ENCODE data around the gene C19orf47.
"Not testable (repeated sequence)": the region's sequence is repeated elsewhere in the genome, so short reads cannot be mapped to it uniquely, and the experiment has no call there.

Gene C19orf47

DNA sequence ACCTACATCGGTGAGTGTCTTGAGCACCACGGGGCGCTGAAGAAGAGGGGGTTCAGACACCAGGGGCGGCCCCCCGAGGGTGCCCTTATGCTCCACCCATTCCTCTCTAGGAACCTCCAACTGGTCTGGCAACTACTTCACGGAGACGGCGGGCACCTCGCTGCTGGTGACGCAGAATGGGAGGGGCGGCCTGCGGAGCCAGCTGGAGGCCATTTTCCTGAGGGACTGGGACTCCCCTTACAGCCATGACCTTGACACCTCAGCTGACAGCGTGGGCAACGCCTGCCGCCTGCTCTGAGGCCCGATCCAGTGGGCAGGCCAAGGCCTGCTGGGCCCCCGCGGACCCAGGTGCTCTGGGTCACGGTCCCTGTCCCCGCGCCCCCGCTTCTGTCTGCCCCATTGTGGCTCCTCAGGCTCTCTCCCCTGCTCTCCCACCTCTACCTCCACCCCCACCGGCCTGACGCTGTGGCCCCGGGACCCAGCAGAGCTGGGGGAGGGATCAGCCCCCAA lies 29.7 kb upstream of the C19orf47 start:
- no peak for FAIRE-seq
- no peak for DNase-seq (ENCODE audit: low spot score)

DNA sequence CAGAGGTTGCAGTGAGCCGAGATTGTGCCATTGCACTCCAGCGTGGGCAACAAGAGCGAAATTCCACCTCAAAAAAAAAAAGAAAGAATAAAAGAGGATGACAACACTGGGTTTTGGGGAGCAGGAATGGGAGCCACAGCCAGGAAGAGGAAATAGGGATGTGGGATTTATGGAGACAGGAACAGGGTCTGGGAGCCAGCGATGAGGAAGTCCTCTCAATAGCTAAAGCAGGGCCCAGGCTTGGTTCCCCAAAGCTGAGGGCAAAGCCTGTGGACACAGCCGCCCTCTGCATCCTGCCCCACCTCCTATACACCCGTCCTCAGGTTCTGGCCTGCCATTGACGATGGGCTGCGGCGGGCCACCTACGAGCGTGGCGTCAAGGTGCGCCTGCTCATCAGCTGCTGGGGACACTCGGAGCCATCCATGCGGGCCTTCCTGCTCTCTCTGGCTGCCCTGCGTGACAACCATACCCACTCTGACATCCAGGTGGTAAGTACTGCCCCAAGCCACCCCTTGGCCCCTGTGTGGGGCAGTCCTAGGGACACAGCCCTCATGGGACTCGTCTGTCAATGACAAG lies 28.2 kb upstream of the C19orf47 start:
- FAIRE-seq = no peak

DNA sequence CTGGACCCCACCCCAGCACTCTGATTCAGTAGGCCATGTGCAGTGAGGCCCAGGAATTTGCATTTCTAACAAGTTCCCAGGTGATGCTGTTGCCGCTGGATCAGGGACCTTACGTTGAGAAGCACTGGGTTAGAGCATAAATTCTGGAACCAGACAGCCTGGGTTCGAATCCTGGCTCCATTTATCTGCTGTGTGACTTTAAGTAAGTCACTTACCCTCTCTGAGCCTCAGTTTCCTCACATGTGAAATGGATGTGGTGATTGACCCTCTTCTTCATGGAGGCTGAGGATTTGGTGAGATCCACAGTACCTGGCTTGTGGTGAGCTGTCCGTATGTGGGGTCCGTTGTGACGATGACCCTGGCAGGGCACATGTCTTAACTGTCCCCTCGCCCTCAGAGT lies 25.9 kb upstream of the C19orf47 start:
- DNase-seq (ENCODE audit: low spot score) = no peak
- FAIRE-seq = no peak

More for the DNA sequence above, 28.2 kb upstream of the C19orf47 start:
- no peak for DNase-seq (ENCODE audit: low spot score)

DNA sequence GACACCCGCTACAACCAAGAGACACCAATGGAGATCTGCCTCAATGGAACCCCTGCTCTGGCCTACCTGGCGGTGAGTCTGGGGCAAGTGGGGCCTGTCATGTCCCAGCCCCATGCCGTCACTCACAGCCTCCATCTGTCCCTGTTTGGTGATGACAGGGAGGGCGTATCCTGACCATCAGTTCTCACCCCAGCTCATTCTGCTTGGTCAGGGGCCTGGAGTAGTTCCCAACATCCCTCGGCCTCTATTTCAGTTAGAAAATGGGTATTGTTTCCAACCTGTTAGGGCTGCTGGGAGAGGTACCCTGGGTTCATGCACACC lies 23.6 kb upstream of the C19orf47 start:
- DNase-seq (ENCODE audit: low spot score) = no peak
- no peak for FAIRE-seq

DNA sequence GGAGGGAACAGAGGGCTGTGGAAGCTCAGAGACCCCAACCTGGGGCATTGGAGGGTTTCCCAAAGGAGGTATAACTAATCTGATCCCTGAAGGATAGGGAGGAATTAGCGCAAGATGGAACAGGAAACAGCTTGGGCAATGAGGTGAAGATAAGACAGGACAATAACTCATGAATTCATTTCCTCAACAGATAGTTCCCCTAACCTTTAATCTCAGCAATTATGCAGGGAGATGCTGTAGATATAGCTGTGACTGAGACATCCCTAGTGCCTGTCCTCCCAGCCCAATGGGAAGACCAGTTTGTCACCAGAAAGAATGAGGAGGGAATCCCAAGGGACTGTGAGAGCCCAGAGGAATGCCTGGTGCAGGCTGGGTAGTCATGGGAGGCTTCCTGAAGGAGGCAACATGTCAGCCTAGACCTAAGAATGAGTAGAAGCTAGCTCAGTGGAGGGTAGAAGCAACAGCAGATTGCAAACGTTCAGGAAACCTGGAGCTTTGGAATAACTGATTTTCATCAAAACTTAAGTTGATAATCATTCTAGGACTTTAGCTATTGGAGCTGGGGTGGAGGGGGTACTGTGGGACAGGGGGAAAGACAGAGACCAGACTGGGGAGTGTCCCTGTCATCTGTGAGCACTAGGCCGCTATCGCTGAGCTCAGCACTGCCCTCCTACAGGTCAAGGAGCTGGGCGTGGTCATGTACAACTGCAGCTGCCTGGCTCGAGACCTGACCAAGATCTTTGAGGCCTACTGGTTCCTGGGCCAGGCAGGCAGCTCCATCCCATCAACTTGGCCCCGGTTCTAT lies 23.0 kb upstream of the C19orf47 start:
- FAIRE-seq = no peak
- DNase-seq (ENCODE audit: low spot score) = no peak

DNA sequence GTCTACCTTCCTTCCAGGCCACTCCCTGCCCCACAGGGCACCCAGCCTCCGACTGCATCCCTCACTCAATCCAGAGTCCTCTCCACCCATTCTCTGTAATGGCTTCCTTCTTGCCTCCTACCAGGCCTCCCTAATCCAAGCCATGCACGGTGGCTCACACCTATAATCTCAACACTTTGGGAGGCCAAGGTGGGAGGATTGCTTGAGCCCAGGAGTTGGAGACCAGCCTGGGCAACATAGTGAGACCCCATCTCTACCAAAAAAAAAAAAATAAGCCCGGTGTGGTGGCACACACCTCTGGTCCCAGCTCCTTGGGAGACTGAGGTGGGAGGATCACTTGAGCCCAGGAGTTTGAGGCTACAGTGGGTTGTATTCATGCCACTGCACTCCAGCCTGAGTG lies 22.1 kb upstream of the C19orf47 start:
- FAIRE-seq = not testable (repeated sequence)

DNA sequence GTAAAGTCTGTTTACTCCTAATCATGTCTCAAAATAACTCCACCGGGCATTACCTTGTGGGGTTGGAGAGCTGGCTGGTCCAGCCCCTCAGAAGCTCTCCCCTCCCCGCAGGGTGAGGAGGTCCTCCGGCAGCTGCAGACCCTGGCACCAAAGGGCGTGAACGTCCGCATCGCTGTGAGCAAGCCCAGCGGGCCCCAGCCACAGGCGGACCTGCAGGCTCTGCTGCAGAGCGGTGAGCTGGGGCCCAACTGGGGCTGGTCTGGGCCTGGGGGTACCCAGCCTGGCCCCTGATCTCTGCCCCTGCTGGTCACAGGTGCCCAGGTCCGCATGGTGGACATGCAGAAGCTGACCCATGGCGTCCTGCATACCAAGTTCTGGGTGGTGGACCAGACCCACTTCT lies 21.6 kb upstream of the C19orf47 start:
- DNase-seq (ENCODE audit: low spot score) = no peak
- FAIRE-seq = no peak

More for the DNA sequence above, 22.1 kb upstream of the C19orf47 start:
- not testable (repeated sequence) for DNase-seq (ENCODE audit: low spot score)

DNA sequence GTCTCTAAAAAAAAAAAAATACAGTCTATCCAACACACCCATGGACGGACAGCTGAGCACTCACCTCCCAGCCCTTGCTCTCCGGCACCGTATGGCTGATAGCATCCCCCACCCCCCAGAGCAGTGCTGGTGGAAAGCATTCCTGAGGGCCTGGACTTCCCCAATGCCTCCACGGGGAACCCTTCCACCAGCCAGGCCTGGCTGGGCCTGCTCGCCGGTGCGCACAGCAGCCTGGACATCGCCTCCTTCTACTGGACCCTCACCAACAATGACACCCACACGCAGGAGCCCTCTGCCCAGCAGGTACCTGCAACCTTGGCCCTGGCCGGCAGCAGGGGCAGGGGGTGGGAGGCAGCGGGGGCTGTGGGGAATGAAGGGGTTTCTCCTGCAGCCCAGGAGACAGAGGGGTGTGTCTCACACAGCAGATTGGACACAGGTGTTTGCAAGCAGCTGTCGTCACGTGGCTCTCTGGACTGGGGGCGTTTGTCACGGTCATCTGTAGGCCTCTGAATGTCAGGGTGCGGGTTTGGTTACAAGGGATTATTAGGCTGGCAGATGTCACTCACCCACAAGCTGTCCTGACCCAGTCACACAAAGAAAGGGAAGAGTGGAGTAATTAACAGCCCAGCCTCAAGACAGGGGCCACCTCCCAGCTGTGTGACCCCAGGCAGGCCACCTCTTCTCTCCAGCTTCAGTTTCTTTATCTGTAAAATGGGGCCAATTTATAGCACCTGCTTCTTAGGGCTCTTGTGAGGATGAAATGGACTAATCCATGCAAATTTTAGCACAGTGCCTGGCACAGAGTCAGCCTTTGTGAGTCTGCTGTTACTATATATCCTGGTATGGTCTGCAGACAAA lies 19.6 kb upstream of the C19orf47 start:
- DNase-seq (ENCODE audit: low spot score) (no peak), FAIRE-seq (no peak)

DNA sequence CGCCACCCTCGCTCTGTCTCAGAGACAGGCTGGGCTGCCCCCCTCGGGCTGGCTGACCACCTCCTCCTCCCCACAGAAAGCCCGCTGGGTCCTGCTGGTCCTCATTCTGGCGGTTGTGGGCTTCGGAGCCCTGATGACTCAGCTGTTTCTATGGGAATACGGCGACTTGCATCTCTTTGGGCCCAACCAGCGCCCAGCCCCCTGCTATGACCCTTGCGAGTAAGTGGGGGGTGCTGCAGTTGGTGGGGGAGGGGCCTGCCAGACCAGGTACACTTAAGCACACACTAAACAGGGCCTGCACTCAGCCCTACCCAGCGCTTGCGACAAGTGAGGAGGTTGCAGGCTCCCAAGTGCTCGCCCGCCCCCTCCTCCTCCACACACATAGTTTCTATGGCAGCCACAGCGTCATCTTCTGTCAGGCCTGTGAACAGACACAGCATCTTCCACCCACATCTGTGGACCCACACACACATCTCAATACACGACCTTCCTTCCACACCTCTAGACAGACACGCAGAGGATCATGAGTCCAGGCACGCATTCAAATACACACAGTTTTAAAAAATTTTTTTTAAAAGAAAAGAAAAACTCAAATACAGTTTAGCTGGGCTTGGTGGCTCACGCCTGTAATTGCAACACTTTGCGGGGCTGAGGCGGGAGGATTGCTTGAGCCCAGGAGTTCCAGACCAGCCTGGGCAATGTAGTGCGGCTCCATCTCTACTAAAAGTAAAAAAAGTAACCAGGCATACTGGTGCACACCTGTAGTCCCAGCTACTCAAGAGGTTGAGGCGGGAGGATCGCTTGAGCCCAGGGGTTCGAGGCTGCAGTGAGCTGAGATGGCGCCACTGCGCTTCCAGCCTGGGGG lies 18.7 kb upstream of the C19orf47 start:
- DNase-seq (ENCODE audit: low spot score) = no peak
- no peak for FAIRE-seq

DNA sequence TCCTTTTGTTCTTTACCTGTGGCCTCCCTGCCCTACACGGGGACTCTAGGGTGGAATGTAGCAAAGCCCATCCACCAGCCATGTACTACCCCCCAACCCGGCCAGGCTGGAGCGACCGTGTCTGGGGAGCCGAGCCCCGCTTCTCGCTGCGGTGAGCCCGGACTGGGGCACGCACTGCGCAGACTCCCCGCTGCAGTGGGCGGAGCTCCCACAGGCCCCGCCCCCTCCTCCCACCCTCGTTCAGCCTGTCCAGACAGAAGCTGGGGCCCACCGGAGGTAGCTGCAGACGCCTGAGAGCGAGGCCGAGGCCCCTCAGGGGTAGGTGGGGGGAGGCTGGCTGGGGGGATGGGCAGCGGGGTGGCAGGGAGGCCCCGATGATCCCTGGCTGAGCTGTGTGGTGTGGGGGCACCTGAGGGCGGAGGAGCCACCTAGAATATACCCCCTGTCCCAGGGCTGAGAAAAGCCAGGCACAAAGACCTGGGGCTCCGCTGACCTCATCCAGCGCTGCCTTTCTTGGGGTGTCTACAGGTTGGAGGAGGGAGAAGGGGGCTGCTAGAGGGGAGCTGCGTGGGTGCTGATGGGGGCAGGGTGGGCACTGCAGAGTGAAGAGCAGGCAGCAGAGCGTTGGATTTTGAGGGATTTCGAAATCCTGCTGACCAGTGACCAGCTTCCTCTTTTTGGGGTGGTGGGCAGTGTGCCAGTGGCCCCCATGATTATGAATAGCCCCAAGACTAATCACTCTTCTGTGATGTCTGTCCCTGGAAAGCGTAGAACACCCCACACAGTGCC lies 17.6 kb upstream of the C19orf47 start:
- FAIRE-seq (no peak), DNase-seq (ENCODE audit: low spot score) (no peak)

DNA sequence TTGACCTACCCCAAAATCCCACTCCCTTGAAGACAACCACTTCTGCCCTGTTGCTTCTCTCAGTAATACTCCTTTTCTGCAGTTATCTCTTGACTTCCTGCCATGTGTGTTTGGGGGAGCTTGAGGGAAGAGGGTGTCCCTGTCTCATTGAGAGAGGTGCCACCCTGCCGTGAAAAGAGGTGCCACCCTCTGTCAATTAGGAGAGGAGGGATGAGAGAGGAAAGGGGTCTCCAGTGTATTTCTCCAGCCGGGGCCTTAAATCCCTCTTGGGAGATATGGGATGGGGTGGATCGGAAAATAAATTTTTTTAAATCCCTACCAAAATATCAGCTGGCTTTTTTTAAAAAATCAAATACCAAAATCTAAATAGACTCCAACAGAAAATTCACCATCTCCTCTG lies 16.8 kb upstream of the C19orf47 start:
- DNase-seq (ENCODE audit: low spot score) (no peak), FAIRE-seq (no peak)

DNA sequence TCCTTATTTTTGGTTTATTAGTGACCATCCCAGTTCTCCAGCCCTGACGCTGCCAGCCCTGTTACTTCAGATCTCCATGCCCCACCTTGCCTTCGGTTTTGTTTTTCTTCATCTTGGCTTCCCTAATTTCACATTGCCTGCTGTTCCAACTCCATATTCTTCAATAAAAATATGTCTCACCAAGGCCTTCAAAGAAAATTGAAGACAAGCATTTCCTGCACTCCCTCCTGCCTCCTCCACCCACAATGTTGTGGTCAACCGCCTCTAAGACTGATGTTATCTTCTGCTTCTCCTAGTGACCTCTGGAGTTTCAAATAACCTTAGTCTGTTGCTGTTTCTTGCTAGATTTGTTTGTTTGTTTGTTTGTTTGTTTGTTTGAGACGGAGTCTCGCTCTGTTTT lies 14.9 kb upstream of the C19orf47 start:
- FAIRE-seq (no peak), DNase-seq (ENCODE audit: low spot score) (no peak)

DNA sequence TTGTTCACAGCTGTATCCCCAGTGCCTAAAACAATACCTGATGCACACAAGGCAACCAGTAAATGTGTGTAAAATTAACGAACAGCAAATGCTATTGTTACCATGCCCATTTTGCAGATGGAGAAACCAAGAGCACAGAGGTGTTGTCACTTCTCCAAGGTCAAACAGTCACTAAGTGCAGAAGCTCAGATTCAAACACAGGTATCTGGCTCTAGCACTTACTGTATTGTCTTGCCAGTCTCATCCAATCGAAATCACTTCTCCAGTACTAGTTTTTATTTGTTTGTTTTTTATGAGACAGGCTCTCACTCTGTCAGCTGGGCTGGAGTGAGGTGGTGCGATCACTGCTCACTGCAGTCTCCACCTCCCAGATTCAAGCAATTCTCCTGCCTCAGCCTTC lies 14.0 kb upstream of the C19orf47 start:
- FAIRE-seq (no peak), DNase-seq (ENCODE audit: low spot score) (no peak)

DNA sequence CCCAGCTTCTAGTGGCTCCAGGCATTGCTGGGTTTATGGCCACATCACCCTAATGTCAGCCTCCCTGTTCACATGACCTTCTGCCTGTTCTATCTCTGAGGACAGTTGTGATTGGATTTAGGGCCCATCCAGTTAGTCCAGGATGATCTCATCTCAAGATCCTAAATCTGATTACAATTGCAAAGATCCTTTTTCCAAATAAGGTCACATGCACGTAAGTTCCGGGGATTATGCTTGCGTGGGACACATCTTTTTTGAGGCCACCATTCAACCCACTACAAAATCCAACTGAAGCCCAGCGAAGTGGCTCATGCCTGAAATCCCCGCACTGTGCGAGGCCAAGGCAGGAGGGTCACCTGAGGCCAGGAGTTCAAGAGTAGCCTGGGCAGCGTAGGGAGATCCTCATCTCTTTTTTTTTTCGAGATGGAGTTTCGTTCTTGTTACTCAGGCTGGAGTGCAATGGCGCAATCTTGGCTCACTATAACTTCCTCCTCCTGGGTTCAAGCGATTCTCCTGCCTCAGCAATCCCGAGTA lies 12.6 kb upstream of the C19orf47 start:
- no peak for DNase-seq (ENCODE audit: low spot score)

DNA sequence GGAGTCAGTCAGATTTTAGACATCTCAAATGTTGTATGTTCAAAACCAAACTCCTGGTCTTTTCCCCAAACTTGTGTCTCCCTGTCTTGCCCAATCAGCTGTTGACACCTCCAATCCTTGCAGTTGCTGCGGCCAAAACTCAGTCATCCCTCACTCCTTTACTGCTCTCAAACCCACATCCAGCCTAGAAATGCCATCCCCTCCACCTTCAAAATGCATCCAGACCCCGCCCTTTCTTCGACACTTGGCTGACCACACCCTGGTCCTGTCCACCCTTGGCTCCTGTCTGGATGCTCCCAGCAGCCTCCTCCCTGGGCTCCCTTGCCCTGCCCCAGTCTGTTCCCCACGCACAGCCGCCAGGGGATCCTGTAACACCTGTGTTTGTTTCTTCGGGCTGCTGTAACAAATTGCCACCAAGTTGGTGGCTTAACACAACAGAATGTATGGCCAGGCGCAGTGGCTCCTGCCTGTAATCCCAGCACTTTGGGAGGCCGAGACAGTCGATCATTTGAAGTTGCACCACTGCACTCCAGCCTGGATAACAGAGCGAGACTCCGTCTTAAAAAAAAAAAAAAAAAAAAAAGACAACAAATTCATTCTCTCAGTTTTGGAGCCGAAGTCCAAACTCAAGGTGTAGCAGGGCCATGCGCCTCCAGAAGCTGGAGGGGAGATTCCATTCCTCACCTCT lies 12.0 kb upstream of the C19orf47 start:
- DNase-seq (ENCODE audit: low spot score) = no peak
- FAIRE-seq = no peak

More for the DNA sequence above, 12.6 kb upstream of the C19orf47 start:
- FAIRE-seq = no peak

DNA sequence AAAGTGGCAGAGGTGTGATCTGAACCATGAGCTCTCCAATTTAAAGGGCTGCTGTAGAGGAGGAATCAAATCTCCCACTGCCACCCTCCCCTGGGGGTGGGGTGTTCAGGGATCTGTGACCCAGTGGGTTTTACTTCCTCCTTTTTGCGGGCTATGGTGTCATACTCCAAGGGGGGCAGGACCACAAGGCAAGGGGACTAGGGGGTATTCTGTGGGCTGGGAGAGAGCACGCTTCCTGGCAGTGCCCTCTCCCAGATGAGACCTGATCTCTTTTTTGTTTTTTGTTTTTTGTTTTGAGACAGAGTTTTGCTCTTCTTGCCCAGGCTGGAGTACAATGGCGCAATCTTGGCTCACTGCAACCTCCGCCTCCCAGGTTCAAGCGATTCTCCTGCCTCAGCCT lies 10.6 kb upstream of the C19orf47 start:
- DNase-seq (ENCODE audit: low spot score) (no peak), FAIRE-seq (no peak)

DNA sequence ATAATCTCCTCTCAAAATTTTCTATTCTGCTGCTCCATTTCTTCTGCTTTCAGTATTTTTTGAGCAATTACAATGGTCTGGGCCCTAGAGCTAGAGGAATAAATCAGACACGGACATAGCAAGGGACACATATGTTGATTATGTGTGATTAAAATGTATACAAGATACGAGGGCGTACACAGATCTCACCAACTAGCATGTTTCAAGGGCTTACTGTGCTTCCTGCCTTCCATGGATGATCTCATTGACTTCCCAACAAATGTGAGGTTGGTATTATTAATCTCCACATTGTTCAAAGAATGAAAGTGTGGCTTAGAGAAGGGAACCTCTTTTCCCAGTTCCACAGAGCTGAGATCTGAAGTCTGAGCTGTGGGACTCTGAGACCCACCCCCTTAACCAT lies 9.4 kb upstream of the C19orf47 start:
- no peak for DNase-seq (ENCODE audit: low spot score)
- FAIRE-seq = no peak

DNA sequence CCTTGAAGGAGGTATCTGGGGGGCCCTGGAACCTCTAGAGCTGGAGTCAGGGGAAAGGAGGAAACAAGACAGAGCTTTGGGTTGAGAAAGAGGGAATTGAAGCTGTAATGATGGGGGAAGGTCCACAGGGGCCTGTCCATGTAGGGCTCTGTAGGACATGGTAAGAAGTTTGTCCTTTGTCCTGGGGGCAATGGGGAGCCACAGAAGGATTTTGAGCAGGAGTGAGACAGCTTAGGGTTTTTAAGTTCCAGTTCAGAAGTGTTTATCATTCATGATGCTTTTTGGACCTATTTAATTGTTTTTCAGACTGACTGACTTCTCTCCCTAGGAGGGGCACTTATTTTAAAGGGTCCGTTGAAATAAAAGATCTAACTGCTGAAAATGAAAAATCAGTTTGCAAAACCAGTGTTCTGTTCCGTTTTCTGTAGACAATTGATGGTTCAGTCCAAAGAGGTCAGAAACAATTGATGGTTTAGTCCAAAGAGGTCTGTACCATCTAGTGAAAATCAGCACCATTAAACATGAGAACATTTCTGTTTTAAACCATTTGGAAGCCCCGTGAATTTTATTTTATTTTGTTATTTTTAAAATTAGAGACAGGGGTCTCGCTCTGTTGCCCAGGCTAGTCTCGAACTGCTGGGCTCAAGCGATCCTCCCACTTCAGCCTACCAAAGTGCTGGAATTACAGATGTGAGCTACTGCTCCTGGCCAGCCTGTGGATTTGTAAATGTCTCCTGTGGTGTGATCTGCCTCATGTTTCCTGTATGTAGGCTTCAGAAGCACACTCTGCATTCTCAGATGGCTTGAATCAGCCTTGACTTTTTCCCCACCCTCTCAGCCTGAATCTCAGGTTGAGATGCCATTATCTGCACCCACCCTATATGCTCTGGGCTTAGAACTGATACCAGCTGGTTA lies 8.7 kb upstream of the C19orf47 start:
- FAIRE-seq (no peak), DNase-seq (ENCODE audit: low spot score) (no peak)

Data from urothelium cell line (cell line).